CD4-positive, CD25-positive, alpha-beta regulatory T cell (primary cell): ENCODE measurements around the gene APOBEC3A. TPM values are rescaled to one million over a fixed set of nuclear protein-coding genes. Genes with fewer than 3 reads are reported as not detected.

Source experiments
- ATAC-seq, 2 donors: fragments of 150-1000 bp; cut with Tn5 transposase; one replicate each; pipeline ENCODE4 v1.10.0; 2021; ENCODE audit warnings: low read depth in 2 of 2, moderate number of reproducible peaks in 2 of 2, moderate library complexity in 1 of 2
- DNase-seq, 3 donors: peaks; one replicate each; pipeline versions ENCODE4 v3.0.0 to v3.0.0-alpha.2; 2012 to 2022; ENCODE audit warnings: mixed read lengths in 1 of 3
- H3K27ac ChIP-seq: one replicate; pipeline ENCODE4 v1.7.0; 2013; ENCODE audit warnings: mild to moderate bottlenecking, low read length; ENCODE audit not compliant: insufficient read depth, poor library complexity, severe bottlenecking
- H3K27me3 ChIP-seq: one replicate; pipeline ENCODE4 v1.7.0; 2013; ENCODE audit warnings: low read length; ENCODE audit not compliant: control insufficient read depth, insufficient read depth
- H3K36me3 ChIP-seq: one replicate; pipeline ENCODE4 v1.7.0; 2013; ENCODE audit warnings: mild to moderate bottlenecking, low read length, moderate library complexity; ENCODE audit not compliant: control insufficient read depth, insufficient read depth
- H3K4me1 ChIP-seq: 2 replicates; pipeline ENCODE4 v1.7.0; 2013; ENCODE audit warnings: mild to moderate bottlenecking, low read length; ENCODE audit not compliant: insufficient read depth, control insufficient read depth, poor library complexity, severe bottlenecking
- H3K4me3 ChIP-seq: one replicate; pipeline ENCODE4 v1.7.0; 2013; ENCODE audit warnings: low read depth, mild to moderate bottlenecking, low read length, moderate library complexity
- H3K9me3 ChIP-seq, 2 experiments: 1 replicate in 1 of 2; 2 replicates in 1 of 2; pipeline ENCODE4 v1.7.0; 2013; ENCODE audit warnings: low read length in 2 of 2, mild to moderate bottlenecking in 1 of 2, moderate library complexity in 1 of 2; ENCODE audit not compliant: control insufficient read depth in 2 of 2
- H3K27ac Mint-ChIP-seq, 3 donors: one replicate each; pipeline ENCODE4 v1.8.0; 2020 to 2022; ENCODE audit warnings: mild to moderate bottlenecking in 3 of 3, mixed read lengths in 3 of 3, moderate library complexity in 2 of 3
- H3K27me3 Mint-ChIP-seq: one replicate; pipeline ENCODE4 v1.8.0; 2022; ENCODE audit warnings: mild to moderate bottlenecking, mixed read lengths
- H3K36me3 Mint-ChIP-seq: one replicate; pipeline ENCODE4 v1.8.0; 2020; ENCODE audit warnings: mixed read lengths
- H3K4me1 Mint-ChIP-seq, 4 donors: one replicate each; pipeline ENCODE4 v1.8.0; 2020 to 2022; ENCODE audit warnings: mixed read lengths in 4 of 4, mild to moderate bottlenecking in 1 of 4
- H3K4me3 Mint-ChIP-seq, 4 donors: one replicate each; pipeline ENCODE4 v1.8.0; 2020 to 2022; ENCODE audit warnings: mild to moderate bottlenecking in 4 of 4, mixed read lengths in 4 of 4, moderate library complexity in 3 of 4
- H3K9me3 Mint-ChIP-seq, 7 donors: one replicate each; pipeline ENCODE4 v1.8.0; 2020 to 2022; ENCODE audit warnings: mixed read lengths in 7 of 7, mild to moderate bottlenecking in 3 of 7, moderate library complexity in 2 of 7
- polyA plus RNA-seq, 4 donors: library from polyadenylated mRNA; unstranded; fragments of 300-500 nt; fragmentation: Illumina TruSeq; gene quantifications; one replicate each; pipeline ENCODE4 v1.2.3, GENCODE V29; 2021
- total RNA-seq: library from RNA; stranded (reverse); gene quantifications from one replicate; pipeline ENCODE4 v1.2.3, GENCODE V29; 2022

APOBEC3A gene
- total and polyA plus RNA-seq, 5 donors from 2014 or later: 0.29 TPM; not detected in 4

- H3K4me3 ChIP-seq: no peak overlapping the region
- no peak overlapping the region for H3K27ac Mint-ChIP-seq
- H3K9me3 ChIP-seq: no peaks in the 10 kb centered on the region
- H3K36me3 ChIP-seq: no peaks in the 10 kb centered on the region
- no peak overlapping the region for H3K4me3 Mint-ChIP-seq
- H3K36me3 Mint-ChIP-seq: no peaks in the 10 kb centered on the region
- no peaks in the 10 kb centered on the region for H3K27me3 ChIP-seq
- no peaks in the 10 kb centered on the region for H3K4me1 ChIP-seq
- ATAC-seq: no peak
- H3K27me3 Mint-ChIP-seq: peaks cover 10% of the 10 kb centered on the region
- no peak for DNase-seq
- H3K27ac ChIP-seq: no peak overlapping the region
- no peaks in the 10 kb centered on the region for H3K9me3 Mint-ChIP-seq
- peaks cover 0 to 3% (median 1%) of the 10 kb centered on the region in 4 donors for H3K4me1 Mint-ChIP-seq
These were observed 6.9 kb downstream of the APOBEC3A start for GRCh38 chr22:38964306-38964705.

GRCh38 chr22:38964989-38965388 lies 7.6 kb downstream of the APOBEC3A start:
- H3K36me3 Mint-ChIP-seq: no peaks in the 10 kb centered on the region
- H3K27ac Mint-ChIP-seq: no peak overlapping the region
- H3K27me3 Mint-ChIP-seq: peaks cover 14% of the 10 kb centered on the region
- Histone ChIP-seq H3K9me3 (no peaks in the 10 kb centered on the region), H3K36me3 (no peaks in the 10 kb centered on the region), H3K27me3 (no peaks in the 10 kb centered on the region), H3K4me3 (no peak overlapping the region), H3K4me1 (no peaks in the 10 kb centered on the region), H3K27ac (no peak overlapping the region)
- ATAC-seq (no peak), DNase-seq (no peak)
- no peaks in the 10 kb centered on the region for H3K9me3 Mint-ChIP-seq
- no peak overlapping the region for H3K4me3 Mint-ChIP-seq
- peaks cover 0 to 3% (median 1%) of the 10 kb centered on the region in 4 donors for H3K4me1 Mint-ChIP-seq

- H3K27ac ChIP-seq: no peak overlapping the region
- Mint-ChIP-seq H3K27ac (no peak overlapping the region), H3K36me3 (no peaks in the 10 kb centered on the region), H3K9me3 (no peaks in the 10 kb centered on the region), H3K27me3 (peaks cover 22% of the 10 kb centered on the region), H3K4me1 (peaks cover 0 to 3% (median 1%) of the 10 kb centered on the region in 4 donors), H3K4me3 (no peak overlapping the region)
- H3K36me3 ChIP-seq: no peaks in the 10 kb centered on the region
- no peaks in the 10 kb centered on the region for H3K27me3 ChIP-seq
- ATAC-seq (no peak), DNase-seq (no peak)
- H3K4me1 ChIP-seq: no peaks in the 10 kb centered on the region
- H3K9me3 ChIP-seq: no peaks in the 10 kb centered on the region
- H3K4me3 ChIP-seq: no peak overlapping the region
These were observed 8.4 kb downstream of the APOBEC3A start for GRCh38 chr22:38965614-38966379.

GRCh38 chr22:38966380-38966702 lies 8.9 kb downstream of the APOBEC3A start:
- no peaks in the 10 kb centered on the region for H3K4me1 ChIP-seq
- H3K4me3 ChIP-seq: no peak overlapping the region
- H3K9me3 Mint-ChIP-seq: no peaks in the 10 kb centered on the region
- H3K4me1 Mint-ChIP-seq: peaks cover 0 to 3% (median 1%) of the 10 kb centered on the region in 4 donors
- DNase-seq (no peak), ATAC-seq (no peak)
- no peak overlapping the region for H3K27ac Mint-ChIP-seq
- no peaks in the 10 kb centered on the region for H3K36me3 Mint-ChIP-seq
- H3K27ac ChIP-seq: no peak overlapping the region
- H3K9me3 ChIP-seq: no peaks in the 10 kb centered on the region
- H3K27me3 ChIP-seq: no peaks in the 10 kb centered on the region
- peaks cover 23% of the 10 kb centered on the region for H3K27me3 Mint-ChIP-seq
- H3K36me3 ChIP-seq: no peaks in the 10 kb centered on the region
- H3K4me3 Mint-ChIP-seq: no peak overlapping the region

- H3K4me1 ChIP-seq: no peaks in the 10 kb centered on the region
- no peak overlapping the region for H3K4me3 Mint-ChIP-seq
- no peak overlapping the region for H3K4me3 ChIP-seq
- no peaks in the 10 kb centered on the region for H3K36me3 ChIP-seq
- no peaks in the 10 kb centered on the region for H3K9me3 ChIP-seq
- ATAC-seq: no peak
- no peaks in the 10 kb centered on the region for H3K9me3 Mint-ChIP-seq
- H3K27me3 Mint-ChIP-seq: peaks cover 23% of the 10 kb centered on the region
- H3K36me3 Mint-ChIP-seq: no peaks in the 10 kb centered on the region
- H3K27ac Mint-ChIP-seq: no peak overlapping the region
- peaks cover 0 to 3% (median 1%) of the 10 kb centered on the region in 4 donors for H3K4me1 Mint-ChIP-seq
- no peaks in the 10 kb centered on the region for H3K27me3 ChIP-seq
- no peak overlapping the region for H3K27ac ChIP-seq
- no peak for DNase-seq
These were observed 9.5 kb downstream of the APOBEC3A start for GRCh38 chr22:38966942-38967341.

- no peaks in the 10 kb centered on the region for H3K9me3 Mint-ChIP-seq
- no peaks in the 10 kb centered on the region for H3K36me3 ChIP-seq
- no peak overlapping the region for H3K4me3 ChIP-seq
- H3K27me3 ChIP-seq: no peaks in the 10 kb centered on the region
- H3K36me3 Mint-ChIP-seq: no peaks in the 10 kb centered on the region
- H3K27me3 Mint-ChIP-seq: peaks cover 27% of the 10 kb centered on the region
- no peaks in the 10 kb centered on the region for H3K9me3 ChIP-seq
- peak; percentile 25 to 43 for ATAC-seq
- H3K27ac ChIP-seq: no peak overlapping the region
- no peak overlapping the region for H3K4me3 Mint-ChIP-seq
- H3K4me1 ChIP-seq: no peaks in the 10 kb centered on the region
- H3K27ac Mint-ChIP-seq: no peak overlapping the region
- no peak for DNase-seq
- H3K4me1 Mint-ChIP-seq: peaks cover 0 to 3% (median 1%) of the 10 kb centered on the region in 4 donors
These were observed 10.3 kb downstream of the APOBEC3A start for GRCh38 chr22:38967451-38968450.

- Mint-ChIP-seq H3K4me3 (no peak overlapping the region), H3K27me3 (peaks cover 37% of the 10 kb centered on the region), H3K27ac (no peak overlapping the region), H3K4me1 (peaks cover 0 to 5% (median 4%) of the 10 kb centered on the region in 4 donors), H3K9me3 (no peaks in the 10 kb centered on the region), H3K36me3 (no peaks in the 10 kb centered on the region)
- ATAC-seq: no peak
- no peak for DNase-seq
- Histone ChIP-seq H3K36me3 (no peaks in the 10 kb centered on the region), H3K4me3 (no peak overlapping the region), H3K9me3 (no peaks in the 10 kb centered on the region), H3K4me1 (no peaks in the 10 kb centered on the region), H3K27me3 (no peaks in the 10 kb centered on the region), H3K27ac (no peak overlapping the region)
These were observed 11.4 kb downstream of the APOBEC3A start for GRCh38 chr22:38968801-38969200.
